ENCODE results near the gene ATG2A.

The ATG2A gene

DNA sequence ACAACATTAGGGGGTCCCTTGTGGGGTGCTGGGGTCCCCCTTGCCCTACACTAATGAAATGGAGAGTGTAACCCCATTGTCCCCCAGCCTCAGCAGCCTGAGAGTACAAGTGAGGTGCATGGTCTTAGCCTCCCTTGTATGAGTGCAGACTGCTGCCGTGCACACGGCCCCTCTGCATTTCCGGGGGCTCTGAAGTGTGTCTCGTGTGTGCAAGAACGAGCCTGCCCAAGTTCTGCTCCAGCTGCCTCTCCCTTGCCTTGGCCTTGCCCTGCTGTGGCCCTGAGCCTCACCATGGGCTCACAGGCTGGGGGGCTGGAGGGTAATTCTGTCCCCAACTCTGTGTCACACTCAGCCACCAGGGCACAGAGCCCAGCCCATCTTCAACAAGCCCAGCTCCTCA is 33.4 kb downstream of the ATG2A start:
- DNase-seq, result no peak

DNA sequence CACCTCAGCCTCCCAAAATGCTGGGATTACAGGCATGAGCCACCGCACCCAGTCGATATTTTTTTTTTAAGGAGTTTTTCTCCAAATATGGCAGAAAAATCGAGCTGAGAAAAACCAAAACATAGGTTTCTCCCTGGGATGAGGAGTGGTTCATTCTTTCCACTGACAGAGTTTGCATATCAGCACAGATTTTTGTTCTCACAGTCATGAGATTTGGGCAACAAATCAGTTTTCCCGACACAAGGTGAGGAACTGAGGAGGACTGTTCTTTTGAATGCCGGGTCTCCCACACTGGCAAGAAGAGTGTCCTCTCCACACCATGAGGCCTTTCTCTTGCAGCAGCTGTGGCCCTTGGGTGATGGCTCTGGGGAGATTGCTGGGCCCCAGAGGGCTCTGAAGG is 34.8 kb downstream of the ATG2A start:
- no peak for DNase-seq

DNA sequence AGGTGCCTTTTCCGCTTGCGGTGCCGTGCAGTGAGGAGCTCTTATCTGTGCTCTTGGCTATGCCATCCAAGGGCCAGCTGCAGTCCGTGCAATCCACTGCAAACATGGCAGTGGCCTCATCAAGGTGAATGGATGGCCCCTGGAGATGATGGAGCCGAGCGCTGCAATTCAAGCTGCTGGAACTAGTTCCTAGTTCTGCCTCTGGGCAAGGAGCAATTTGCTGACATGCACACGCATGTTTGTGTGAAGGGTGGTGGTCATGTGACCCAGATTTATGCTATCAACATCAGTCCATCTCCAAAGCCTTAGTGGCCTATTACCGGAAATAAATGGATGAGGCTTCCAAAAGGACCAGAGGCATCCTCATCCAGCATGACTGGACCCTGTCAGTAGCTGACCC is 35.5 kb downstream of the ATG2A start:
- DNase-seq, result no peak

DNA sequence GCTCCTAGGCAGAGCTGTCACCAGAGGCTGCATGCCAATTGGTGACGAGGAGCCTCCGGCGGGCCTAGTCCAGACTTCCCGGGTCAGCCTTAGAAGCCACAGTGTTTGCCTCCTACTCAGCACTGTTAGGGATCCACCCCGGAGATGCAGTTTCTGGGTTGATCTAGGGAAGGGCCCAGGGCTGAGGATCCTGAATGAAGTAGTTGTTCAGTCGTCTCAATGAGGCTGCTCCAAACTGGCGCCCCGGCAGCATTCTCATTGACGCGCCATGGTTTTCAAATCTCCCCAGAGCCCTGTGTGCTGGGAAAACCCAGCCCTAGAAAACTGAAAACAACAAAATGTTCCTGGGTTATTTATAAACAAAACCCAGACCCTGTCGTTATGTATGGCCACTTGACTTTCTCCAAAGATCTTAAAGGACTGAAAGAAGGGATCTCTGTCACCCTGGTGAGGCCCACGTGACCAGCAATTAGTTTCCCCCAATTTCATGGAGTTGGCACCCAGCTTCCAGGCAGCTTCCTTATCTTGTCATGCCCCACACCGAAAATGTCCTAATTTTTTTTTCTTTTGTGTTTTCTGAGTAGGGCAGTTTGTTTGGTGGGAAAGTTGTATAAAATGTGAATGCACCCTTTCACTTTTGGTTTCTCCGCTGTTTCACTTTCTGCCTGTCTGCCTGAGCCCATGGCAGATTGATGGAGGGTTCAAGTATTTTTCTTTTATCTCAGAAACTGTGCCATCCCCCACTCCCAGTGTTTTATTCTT is 36.6 kb downstream of the ATG2A start:
- no peak for DNase-seq

DNA sequence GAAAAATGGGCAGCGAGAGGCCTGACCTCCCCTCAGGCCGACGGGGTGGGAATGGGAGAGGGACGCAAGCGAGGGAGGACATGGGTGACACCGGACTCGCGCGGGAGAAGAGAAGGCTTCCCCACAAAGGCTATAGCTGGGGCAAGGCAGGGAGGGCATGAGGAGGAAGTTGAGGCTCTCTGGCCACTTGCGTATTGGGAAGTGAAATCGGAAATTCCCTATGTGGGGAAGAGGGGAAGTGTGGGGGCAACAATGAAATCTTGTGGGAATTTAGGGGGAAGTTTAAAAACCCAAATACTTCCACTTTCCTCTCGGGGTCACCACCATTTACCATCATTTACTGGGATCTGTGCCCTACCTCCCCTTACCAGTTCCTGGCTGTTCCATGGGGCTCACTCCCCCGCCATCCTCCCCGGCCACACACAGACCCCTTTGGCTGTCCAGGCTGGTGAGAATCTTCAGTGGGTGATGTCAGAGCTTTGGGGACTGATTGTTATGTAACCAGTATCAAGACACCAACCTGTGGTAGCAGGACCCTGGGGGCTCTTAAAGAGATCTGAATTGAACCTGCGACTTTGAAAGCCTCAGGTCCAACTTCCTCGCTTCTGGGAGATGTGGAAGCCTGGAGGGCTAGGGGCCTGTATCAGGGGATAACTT is 37.6 kb downstream of the ATG2A start:
- DNase-seq, result no peak

DNA sequence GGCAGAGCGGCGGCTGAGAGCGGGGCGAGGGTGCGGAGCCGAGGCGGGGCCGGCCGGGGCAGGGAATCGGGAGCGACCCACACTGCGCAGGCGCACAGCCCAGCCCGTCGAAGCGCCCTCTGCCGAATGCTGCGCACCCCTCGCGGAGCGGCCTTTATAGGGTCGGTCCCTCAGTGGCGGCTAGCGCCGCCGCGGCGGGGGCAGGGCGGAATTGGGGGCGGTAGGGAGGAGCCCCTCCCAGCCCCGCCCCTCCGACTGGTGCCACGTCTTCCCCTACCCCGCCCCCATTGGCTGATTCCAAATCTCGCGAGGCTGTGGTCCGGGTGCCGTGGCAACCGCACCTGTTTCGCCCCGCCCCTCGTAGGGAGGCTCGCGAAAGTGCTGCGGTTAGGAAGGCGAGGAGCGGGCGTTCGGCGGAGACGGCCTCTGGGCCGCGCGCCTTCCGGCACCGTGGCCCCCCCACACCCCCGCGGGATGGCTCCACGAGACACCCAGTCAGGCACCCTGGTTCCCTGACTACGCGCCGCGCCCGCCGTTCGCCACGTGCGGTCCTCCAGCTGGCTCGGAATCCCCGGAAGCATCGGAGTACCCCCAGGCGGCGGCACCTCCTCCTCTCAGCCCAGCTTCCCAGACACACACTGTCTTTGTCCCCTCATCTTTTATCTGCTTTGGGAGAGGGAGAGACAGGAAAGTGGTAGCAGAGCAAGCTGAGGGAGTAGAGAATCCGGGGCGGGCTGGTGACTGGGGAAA is 38.3 kb downstream of the ATG2A start, which contains the start of gene EHD1:
Gene EHD1 (minus strand): TSS at position 128 of the 750 bp plus-strand sequence. CDS start 157 bp downstream, outside the sequence.
- peak; percentile 98 to 99 for DNase-seq

DNA sequence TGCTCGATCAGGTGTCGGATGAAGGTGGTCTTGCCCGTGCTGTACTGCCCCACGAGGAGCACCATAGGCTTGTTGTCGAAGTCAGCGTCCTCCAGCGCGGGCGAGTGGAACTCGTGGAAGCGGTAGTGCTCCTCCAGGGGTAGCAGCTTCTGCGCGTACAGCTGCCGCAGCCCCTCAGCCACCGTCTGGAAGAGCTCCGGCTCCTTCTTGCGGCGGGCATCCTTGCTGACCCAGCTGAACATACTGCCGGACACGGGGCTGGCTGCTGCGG is 38.9 kb downstream of the ATG2A start:
- peak in 1 of 2 experiments; percentile 67 for DNase-seq

DNA sequence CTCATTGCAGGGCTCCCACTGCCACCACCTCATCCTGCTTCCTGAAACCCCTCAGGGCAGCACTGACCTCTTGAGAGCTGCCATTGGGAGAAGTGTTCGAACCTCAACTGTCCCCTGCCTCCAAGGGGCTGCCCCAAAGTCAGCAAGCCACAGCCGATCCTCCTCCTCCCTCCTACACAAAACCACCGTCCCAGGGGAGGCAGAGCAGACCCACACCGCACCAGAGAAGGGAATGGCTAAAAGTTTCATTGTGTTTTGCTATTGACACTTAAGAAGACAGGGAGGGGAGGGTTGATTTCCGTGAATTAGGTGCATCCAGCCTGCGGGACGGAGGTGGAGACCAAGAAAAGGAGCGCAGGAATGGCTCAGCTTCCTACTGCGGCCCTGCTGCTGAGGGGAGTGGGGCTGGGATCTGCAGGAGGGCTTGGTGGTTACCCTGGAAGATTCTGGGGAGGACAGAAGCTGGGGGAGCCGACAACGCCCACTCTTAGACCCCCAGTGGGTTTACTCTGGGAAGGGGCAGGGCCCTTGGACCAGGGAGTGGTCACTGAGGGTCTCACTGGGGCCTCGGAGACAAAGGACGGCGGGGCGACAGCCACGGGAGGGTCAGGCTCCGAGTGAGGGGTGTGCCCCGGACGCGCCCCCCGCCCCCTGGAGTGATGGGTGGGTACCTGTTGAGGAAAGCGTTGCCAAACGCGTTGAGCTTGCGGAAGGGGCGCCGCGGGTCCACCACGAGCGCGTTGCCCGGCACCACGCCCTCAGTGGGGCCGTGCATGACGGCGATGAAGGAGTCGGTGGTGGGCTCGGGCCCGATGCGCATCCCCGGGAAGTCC is 39.4 kb downstream of the ATG2A start:
- no peak for DNase-seq

DNA sequence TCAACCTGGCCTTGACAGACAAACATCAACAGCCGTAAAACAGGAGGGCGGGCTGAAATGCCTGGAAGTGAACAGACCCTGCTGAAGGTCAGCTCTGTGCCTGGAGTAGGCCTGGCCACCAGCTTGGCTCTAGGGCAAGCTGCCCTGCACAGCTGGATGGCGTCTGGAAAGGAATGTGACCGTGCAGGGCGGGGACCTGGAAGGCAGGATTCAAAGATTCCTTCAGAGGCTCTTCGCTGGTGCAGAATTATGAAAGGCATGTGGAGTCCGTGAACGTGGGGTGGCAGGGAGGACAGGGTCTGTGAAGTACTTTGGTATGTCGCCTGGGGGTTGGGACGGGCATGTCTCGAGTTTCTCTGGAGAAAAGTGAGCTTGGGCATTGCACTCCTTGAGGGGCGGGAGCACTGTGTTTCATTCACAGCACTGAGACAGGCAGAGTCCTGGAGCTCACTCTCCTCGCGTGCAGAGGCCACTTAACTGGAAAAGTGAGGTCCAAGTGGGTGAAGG is 40.1 kb downstream of the ATG2A start:
- no peak for DNase-seq

DNA sequence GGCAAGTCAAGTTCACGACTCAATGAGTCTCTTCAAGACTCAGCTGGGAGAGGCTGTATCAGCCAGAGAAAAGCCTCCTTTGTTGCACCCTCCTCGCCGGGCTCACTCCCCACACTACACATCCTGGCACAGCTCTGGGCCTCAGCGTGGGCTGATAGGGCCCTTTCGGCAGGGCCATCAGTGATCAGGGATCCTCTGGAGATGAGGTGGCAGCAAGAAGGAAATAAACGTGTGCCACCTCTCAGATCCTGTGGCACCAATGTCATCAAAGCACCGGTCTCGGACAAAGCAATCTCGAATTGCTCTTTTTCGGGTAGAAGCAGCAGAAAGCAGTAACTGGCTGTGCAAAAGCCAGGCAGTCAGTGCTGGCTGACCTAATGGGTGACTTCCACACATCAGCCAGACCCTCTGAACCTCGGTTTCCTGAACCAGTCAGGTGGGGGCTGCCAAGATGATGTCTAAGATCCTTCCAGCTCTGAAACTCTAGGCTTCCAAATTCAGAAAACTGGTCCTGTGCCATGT is 40.7 kb downstream of the ATG2A start:
- no peak for DNase-seq

DNA sequence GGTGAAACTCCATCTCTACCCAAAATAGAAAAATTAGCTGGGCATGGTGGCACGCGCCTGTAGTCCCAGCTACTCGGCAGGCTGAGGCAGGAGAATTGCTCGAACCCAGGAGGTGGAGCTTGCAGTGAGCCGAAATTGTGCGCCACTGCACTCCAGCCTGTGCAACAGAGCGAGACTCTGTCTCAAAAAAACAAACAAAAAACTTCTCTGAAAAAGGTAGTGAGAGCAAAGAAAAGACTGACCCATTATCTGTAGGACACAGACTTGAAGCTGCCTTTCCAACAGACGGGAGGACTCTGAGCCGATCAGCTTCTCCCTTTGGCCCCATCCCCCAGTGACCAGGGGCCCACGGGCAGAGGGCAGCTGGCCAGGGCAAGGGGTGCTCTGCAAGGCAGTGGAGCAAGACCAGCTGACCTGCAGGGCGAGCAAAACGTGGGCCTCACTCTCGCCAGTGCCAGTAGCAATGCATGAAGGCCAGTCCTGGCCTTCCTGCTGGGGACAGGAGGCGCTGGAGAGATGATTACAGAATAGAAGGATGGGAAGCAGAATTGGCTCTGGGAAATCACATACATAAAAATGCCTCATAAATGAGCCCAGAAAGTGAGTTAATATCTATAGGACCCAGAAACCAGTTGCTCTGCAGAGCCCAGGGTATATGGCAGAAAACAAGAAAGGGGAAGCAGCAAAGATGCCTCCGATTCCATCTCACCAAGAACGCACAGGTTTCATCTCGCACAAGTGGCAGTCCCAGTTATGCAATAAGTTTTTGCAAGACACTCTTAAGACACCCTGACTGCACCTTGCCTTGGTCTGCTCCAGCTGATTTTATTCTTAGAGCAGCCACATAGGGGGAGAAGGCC is 41.4 kb downstream of the ATG2A start:
- no peak for DNase-seq

DNA sequence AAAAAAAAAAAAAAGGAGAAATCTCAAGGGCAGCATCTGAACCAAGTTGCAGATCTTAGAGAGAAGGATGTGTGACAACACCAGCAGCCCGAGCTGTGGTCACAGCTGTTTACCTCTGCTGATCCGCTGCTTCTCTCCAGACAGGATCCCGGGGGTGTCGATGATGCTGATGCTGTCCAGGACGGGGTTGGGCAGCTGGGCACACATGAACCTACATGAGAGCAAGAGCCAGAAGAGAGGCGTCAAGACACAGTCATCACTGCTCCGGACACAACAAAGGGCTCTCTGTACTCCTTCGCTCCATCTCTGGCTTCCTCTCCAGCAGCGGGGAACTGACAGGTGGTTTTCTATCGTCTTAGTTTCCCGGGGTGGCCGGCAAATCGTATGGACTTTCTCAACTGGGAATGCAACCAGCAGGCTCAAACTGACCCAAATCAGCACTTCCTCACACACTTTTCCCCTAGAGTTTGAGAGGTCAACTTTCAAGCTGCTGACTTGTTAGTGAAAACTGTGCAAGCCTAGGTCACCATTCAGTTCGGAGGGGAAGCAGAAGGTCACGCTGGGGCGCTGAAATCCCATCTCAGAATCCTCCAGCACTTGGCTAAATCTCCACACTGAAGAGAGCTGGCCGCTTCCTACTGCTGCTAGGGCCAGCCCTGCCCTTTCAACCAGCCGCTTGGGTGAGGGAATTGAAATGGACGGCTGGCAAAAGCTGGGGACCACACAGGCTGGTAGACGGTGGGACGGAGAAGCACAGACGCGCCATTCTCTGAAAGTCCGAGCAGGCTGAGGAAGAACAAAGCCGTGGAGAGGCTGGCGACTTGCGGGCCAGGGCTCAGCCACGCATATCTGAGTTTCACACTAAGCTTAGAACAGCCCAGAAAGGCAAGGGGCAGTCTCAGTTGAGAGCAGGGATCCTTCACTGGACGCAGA is 42.4 kb downstream of the ATG2A start:
- no peak for DNase-seq

DNA sequence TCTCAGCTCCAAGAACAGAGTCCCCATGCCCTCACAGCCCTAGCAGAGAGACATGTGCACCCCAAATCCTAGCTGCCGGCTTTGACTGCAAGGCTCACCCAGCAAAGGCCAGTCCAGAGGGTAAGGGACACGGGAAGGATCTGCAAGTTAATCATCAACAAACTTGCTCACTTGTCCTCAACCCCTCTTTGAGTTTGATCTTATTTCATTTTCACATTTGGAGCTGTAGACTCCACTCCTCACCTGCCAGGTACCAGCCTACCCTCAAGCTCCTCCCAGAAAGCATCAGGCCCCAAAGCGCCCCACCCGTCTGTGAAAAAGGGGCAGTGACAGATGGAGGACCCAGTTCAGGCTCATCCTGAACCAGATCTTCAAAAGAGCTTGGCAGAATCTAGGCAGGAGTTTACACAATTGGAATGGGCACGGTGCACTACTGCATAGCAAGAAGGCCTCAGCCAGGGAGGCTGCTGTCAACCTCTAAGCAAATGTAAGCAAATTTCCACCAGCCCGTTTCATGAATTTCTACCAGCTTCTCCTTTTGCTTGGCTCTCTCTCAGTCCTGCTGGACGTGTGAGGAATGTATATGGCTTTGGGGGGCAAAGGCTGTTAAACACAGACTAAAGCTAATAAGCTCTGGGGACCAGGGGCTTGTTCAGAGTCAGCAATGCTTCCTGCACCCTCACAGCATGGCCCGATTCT is 44.1 kb downstream of the ATG2A start:
- DNase-seq, result no peak

DNA sequence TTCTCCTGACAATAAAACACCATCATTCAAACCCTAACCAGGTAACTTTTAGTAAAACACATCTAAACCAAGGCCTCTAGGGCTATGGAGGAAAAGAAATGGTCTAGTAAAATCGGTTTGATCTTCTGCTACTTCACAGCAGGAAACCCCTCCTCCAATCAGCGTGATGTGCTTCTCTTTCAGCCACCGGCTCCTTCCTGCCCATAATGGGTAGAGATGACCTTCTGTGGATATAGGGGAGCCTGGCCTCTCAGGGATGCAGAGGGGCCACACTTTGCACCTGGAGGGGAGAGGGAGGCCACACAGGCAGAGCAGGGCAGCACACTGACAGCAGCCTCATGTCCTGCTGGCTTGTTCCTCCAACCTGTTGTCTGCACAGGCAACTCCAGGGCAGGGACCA is 45.5 kb downstream of the ATG2A start:
- DNase-seq, result no peak

DNA sequence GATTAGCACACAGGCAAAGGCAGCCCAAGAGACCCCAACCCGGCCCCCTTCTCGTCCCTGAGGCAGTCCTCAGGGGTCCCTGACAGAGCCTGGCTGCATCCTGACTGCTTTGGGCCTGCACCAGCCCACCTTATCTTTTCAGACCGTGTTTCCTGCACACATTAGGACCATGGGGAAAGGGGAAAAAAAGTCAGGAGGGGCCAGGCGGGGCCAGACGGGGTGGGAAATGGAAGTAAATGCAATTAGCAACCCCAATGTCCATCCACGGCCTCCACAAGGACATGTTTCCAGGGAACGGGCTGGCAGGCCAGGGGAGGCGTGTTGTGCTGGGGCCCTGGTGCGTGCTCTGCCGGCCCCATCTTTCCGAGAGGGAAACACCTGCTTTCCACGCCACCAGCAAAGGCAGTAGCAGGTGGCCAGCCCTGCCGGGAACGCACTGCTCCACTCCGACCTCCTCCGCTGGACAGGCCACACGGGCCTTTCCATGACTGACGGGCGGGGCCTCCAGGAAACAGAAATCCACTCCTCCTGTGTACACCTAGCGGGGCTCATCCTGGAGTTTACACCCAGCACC is 46.0 kb downstream of the ATG2A start:
- DNase-seq, result no peak

DNA sequence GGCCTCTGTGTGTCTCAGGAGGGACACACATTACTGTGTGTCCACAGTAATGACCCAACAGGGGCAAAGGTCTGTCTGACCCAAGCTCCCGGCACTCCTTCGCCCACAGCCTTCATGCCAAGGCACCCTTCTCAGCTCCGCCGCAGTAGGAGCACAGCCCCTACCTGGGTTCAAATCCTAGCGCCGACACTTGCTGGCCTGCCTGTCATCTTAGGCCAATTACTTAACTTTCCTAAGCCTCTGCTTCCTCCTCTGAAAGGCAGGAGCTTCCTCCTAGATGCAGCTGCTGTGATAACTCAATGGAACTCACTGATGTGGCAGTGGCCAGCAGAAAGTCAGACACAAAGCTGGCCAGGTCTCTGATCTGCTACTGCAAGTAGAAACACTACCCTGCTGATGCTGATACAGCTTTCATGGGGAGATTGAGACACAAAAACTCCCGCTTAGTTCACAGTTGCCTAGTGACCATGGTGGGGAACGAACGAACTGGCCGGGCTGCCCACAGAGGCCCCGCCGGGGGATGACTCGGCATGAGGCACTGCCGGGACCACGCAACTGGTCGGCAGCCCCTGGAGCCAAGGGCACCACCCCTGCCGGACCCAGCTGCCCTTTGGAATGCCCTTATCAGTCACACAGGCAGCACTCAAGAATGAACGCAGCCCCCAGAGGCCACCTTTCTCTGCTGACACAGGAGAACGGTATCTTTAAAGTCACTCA is 46.7 kb downstream of the ATG2A start:
- DNase-seq, result no peak

DNA sequence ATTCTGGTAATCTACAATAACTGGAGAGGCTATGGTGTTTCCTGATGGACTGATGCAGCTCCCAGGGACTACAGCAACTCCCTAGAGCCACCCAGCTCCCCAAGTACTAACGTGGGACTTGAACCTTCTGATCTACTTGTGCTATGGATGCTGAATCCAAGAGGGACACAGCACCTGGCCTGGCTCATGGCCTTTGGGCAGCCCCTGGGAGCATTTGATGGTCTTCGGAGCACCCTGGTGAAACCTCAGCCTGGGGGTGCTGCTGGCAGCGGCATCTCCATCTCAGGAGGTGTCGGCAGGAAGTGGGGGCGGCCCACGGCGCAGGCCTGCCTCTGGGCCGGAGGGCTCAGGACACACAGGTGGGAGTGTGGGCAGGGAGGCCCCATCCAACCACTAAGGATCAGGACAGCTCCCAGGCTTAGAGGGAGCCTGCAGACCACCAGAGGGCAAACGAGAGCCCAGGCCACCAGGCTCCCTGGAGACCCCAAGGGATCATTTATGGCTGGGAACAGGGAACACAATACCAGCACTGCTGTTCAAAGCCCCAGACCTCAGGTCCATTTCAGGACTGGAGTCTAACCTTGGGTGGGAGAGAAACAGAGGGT is 47.3 kb downstream of the ATG2A start:
- DNase-seq, result no peak

DNA sequence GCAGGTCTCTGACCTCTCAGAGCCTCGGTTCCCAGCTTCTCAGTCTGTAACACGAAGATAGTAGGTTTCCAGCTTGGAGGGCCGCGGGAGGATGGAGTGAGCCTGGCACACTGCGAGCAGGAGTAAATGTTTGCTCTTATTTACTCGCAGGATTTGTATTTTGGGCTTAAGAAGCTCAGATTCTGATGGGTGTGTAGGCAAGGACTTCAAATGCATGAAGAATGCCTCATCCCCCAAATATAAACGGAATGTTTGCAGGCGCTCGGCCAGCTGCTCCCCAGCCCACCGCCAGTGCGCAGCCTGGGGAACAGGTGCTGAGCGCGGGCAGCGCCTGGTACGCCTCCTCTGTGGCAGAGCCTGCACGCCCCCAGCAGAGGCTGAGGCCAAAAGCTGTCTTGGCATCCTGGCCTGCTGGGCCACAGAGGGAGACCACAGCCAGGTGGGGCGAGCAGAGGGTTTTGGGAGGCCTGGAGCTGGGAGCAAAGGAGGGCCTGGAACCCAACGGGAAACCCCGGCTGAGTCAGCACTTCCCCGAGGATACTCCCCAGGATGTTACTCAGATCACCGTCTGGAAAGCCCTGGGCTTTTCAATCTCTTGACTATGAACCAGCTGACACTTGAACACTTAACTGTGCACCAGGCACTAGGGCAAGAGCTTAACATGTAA is 48.0 kb downstream of the ATG2A start:
- no peak for DNase-seq

All from NCI-H1930 (cell line).